Stimulated activated CD4-positive, alpha-beta T cell treated with anti-CD3 and anti-CD28 coated beads, Interleukin-4, amount 100 ng/mL, for 1 hour (primary cell): ENCODE results near the gene COQ4.
"Not testable (repeated sequence)": the region's sequence is repeated elsewhere in the genome, so short reads cannot be mapped to it uniquely, and the experiment has no call there.

Source experiments
- DNase-seq: peaks from one replicate; pipeline ENCODE4 v3.0.0-alpha.2; 2020

The COQ4 gene

DNA sequence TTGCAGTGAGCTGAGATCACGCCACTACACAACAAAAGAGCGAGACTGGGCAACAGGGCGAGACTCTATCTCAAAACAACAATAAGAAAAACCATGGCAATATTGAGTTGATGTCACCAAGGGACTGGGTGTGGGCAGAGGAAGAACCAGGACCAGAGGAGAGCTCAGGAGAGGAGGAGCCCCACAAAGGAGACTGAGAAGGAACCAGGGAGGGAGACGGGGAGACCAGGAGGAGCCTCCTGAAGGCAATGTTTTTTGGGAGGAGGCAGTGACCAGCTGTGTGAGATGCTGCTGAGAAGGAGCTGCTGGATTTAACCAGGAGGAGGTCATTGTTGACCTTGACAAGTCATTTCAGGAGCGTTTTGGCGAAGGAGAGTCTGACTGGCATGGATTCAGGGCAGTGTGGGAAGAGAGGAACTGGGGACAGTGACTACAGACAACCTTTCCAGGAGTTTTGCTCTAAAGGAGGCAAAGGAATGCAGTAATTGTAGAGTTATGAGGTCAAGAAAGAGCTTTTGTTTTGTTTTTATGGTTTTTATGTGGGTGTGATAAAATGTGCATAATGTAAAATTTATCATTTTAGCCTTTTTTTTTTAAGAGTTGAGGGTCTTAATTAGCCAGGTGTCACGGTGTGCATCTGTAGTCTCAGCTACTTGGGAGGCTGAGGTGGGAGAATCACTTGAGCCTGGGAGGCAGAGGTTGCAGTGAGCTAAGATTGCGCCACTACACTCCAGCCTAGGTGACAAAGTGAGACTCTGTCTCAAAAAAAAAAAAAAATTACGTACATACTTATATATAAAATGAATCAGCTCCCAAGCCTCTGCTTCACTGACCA lies 18.3 kb upstream of the COQ4 start:
- no peak for DNase-seq

DNA sequence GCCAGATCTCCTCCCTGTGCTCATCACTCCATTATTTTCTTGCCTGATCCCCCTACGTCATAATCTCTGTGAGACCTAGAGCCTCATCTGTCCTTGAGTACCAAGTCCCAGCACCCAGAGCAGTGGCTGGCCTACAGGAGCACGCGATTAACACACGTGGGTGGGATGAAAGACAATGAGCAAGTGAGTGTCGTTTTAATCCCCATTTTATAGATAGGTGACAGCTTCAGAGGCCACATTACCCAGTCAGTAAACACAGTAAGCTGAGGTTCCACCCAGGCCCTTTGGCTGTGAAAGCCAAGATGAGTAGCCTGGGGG lies 17.7 kb upstream of the COQ4 start:
- DNase-seq, result no peak

- DNase-seq, result no peak
Observed at GRCh38 chr9:128309551-128309950, 13.1 kb upstream of the COQ4 start.

DNA sequence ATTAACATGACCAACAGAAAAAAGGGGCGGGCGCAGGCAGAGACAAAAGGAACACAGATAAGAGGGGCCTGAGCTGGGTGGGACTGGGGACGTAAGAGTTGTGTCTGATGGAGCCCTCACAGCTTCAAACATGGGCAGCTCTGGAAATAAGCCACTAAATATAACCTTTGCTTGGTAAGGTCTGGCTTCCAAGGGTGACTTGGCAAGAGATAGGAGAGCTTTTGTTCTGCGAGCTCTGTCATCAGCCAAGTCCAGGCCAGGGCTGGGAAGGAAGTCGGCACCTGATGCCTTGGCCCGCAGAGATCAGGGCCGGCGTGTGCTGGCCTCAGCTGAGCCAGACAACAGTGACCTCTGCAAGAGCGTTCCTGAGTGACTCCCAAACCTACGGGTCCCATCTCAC lies 12.2 kb upstream of the COQ4 start:
- no peak for DNase-seq

DNA sequence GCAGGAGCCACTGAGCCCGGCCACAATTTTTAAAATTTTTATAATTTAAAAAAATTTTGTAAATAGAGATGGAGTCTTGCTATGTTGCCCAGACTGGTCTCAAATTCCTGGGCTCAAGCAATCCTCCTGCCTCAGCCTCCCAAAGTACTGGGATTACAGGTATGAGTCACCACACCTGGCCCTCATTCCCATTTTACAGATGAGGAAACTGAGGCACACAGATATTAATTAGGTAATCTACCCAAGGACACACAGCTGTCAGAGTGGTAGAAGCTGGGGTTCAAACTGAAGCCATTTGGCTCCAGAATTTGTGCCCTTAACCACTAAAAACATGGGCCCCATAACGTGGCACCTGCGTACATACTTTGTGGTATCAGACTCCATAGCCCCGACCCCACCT lies 7.9 kb upstream of the COQ4 start:
- no peak for DNase-seq

DNA sequence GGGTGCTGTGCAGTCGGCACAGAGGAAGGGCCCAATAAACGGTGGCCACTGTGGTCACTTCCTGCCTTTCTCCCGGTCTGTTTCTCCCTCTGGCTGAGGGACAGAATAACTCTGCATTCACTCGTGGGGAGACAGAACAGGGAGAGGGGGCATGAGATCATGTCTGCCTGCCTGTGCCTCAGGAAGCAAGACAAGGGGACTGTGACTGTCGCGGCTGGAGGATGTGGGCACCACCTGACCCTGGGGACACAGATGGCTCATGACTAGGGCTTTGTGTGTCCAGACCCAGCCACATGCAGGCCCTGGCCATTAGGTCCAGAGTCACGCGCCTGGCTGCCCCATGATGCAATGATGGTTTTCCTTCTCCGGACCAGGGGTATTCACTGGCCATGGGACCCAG lies 6.2 kb upstream of the COQ4 start:
- DNase-seq, result no peak

GRCh38 chr9:128317629-128318028 lies 5.0 kb upstream of the COQ4 start:
- no peak for DNase-seq

DNA sequence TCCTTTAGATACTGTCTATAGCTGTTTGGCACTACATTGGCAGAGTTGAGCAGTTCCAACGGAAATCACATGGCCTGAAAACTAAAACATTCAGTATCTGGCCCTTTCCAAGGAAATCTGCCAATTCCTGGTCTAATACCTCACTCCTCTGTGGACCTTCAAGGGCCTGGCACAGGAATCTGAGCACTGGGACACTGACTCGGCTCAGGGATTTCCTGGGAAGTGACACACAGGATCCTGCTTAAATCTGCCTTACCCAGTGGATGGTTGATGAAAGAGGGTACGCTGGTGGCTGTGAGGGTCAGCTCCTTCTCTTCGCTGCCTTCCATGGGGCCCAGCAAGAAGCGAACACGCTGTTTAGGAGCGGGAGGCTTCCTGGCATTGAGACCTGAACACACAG lies 1.3 kb upstream of the COQ4 start:
- DNase-seq, result no peak

DNA sequence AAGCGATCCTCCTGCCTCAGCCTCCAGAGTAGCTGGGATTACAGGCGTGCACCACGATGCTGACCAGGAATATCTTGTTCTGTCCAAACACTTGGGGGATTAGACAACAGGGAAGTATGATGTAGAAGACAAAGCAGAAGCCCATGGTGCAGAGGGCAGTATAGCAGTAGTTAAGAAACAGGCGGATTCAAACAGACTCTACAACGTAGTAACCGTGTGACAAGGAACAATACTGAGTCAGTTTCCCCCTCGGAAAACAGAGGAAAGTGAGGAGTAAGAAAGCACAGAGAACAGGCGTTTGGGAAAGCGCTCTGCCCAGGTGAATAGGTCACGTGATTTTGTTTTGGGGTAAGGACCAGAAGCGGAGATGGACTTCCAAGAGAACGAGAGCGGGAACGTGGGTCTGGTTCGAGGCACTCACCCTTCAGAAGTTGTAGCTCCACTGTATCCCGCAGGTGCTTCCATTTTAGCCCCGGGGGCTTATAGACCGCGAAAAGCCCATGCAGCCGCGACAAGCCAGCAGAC lies 698 bp upstream of the COQ4 start:
- no peak for DNase-seq

DNA sequence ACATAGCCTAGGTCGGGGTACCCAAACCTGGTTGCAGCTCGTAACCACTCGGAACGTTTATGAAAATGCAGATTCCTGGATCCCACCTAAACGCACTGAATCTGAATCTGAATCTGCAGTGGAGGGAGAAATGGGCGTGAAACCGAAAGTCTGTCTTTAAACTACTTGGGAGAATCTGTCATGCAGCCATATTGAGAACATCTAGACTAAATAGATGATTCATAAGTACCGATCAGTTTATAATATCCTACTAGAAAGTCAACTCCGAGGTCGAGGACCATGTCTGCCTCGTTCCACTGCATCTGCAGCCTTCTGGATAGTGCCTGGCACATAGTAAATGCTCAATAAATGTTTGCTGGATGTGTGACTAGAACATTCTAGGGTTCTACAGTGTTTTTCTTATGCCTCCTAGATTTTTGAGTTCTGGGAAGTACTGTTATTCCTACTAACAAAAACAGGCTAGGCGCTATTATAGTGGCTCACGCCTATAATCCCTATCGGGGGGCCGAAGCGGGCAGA lies 632 bp downstream of the COQ4 start:
- DNase-seq, result peak; percentile 6

GRCh38 chr9:128323791-128324190 lies 1.2 kb downstream of the COQ4 start:
- DNase-seq, result no peak

DNA sequence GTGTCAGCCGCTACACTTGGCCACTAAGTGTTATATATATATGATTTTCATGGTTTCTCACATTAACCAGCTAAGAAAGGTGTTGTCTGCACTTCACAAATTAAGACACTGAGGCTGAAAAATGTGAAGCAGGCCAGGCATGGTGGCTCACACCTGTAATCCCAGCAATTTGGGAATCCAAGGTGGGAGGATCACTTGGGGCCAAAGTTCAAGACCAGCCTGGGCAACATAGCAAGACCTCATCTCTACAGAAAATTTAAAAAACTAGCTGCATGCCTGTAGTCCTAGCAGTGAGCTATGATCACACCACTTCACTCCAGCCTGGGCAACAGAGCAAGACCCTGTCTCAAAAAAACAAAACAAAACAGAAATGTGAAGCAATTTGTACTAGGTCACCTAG lies 1.8 kb downstream of the COQ4 start:
- no peak for DNase-seq

- no peak for DNase-seq
Observed at GRCh38 chr9:128325629-128326028, 3.0 kb downstream of the COQ4 start.

DNA sequence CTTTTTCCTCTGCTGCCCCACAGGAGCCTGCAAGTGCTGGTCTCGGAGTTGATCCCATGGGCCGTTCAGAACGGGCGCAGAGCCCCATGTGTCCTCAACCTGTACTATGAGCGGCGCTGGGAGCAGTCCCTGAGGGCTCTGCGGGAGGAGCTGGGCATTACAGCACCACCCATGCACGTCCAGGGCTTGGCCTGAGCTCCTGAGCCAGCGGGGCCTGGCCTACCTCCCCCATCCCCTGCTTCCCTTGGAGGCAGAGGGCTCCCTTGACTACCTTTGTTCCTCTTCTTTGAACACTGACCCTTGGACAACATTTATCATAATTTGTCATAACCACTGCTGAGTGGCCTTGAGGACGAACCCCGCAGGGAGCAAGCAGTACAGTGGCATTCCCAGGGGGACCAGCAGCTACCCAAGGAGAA lies 10.8 kb downstream of the COQ4 start:
- DNase-seq, result no peak

GRCh38 chr9:128335161-128335560 lies 12.5 kb downstream of the COQ4 start:
- DNase-seq, result no peak

DNA sequence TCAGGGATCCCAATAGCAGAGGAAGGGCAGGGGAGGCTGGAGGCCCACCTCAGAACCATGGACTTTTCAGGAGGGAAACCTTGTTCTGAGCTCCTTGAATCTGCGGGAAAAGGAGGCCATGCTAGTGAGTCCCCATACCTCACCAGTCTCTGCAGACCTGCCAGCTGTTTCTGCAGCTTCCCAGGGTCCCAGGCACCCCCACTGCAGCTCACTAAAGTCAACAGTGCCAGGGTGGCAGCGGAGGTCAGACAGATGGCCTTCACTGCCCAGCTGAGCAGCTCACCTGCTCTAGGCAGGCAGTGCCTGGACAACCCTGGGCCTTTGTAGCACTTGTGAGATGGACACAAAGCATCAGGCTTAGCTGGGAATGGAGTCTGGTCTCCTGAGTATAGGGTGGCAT lies 13.3 kb downstream of the COQ4 start:
- no peak for DNase-seq

- DNase-seq, result no peak
Observed at GRCh38 chr9:128337936-128338335, 15.3 kb downstream of the COQ4 start.

DNA sequence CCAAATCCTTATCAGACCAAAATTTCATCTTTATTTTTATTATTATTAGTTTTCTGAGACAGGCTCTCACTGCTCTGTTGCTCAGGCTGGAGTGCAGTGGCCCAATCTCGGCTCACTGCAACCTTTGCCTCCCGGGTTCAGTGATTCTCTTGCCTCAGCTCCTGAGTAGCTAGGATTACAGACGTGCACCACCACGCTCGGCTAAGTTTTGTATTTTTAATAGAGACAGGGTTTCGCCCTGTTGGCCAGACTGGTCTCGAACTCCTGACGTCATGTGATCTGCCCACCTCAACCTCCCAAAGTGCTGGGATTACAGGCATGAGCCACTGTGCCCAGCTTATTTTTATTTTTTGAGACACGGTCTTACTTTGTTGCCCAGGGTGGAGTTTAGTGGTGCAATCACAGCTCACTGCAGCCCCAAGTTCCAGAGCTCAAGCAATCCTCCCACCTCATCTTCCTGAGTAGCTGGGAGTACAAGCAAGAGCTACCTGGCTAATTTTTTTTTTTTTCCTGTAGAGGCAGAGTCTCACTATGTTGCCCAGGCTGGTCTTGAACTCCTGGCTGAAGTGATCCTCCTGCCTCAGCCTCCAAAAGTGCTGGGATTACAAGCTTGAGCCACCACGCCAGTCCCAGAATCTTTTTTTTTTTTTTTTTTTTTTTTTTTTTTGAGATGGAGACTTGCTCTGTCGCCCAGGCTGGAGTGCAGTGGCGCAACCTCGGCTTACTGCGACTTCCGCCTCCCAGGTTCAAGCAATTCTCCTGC lies 16.4 kb downstream of the COQ4 start:
- not testable (repeated sequence) for DNase-seq

GRCh38 chr9:128339761-128340690 lies 17.4 kb downstream of the COQ4 start, which contains the start of gene SLC27A4:
TSS of gene SLC27A4 (plus strand) at chr9:128340527. CDS start at chr9:128343133, 2,606 bp downstream.
- DNase-seq, result peak; percentile 82

DNA sequence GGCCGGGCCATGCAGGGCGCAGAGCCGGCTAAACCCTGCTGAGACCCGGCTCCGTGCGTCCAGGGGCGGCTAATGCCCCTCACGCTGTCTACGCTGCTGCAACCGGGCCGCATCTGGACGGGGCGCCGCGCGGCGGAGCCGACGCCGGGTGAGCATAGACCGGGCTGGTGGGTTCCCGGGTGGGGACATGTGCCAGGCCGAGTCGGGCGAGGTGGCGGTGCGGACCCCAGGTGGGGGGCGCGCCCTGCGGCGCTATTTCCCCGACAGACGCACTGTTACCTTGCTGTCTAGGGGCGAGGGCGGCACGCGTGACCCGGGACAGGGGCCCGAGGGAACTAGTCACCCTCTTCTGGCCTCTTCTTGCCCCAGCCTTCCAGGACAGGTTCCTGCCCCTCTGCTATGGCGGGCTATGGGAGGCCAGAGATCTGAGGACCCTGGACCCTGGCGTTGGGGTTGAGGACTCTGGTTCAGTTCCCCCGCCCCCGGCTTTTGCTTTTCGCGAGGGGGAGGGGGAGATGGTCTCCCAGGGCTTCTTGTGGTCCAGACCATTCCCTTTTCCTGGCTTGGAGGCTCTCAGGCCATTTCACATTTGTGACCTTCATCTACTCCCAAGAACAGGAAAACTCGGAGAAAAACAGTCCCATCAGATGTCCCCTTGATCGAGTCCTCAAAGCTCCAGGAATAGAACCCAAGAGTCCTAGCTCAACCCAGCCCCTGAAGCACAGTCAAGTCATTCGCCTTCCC lies 18.2 kb downstream of the COQ4 start:
- no peak for DNase-seq

- DNase-seq, result peak; percentile 64
Observed at GRCh38 chr9:128341435-128341849, 18.8 kb downstream of the COQ4 start.
